HepG2 (cell line): ENCODE results near the gene BTBD3. TPM values are rescaled to one million over a fixed set of nuclear protein-coding genes. Genes with fewer than 3 reads are reported as not detected.

Experiments
- EHMT2 ChIP-seq: fragments of 200-600 bp; sonication (generic); IDR thresholded peaks from 2 replicates; pipeline ENCODE4 v1.7.0; 2017; ENCODE audit warnings: antibody characterized with exemption, low read depth, low read length, borderline replicate concordance
- ELF3 ChIP-seq: IDR thresholded peaks from 2 replicates; pipeline ENCODE4 v1.6.1; 2016; ENCODE audit warnings: missing genetic modification reagents, missing compliant biosample characterization
- FOSL1 ChIP-seq: sonication (generic); formaldehyde crosslinking; IDR thresholded peaks from 2 replicates; pipeline ENCODE4 v1.9.0; 2021; ENCODE audit warnings: missing genetic modification reagents, borderline replicate concordance
- KMT2B ChIP-seq: IDR thresholded peaks from 2 replicates; pipeline ENCODE4 v1.6.1; 2016; ENCODE audit warnings: missing genetic modification reagents, missing compliant biosample characterization
- MAFG ChIP-seq: sonication (generic); formaldehyde crosslinking; IDR thresholded peaks from 2 replicates; pipeline ENCODE4 v1.5.1; 2020; ENCODE audit warnings: mild to moderate bottlenecking, missing genetic modification reagents
- NKX3-1 ChIP-seq: sonication (generic); formaldehyde crosslinking; IDR thresholded peaks from 2 replicates; pipeline ENCODE4 v1.5.0; 2020; ENCODE audit warnings: missing genetic modification reagents
- SOX5 ChIP-seq: IDR thresholded peaks from 2 replicates; pipeline ENCODE4 v1.6.1; 2016; ENCODE audit warnings: borderline replicate concordance
- SP2 ChIP-seq: sonication (generic); formaldehyde crosslinking; IDR thresholded peaks from 2 replicates; pipeline ENCODE4 v1.5.1; 2020; ENCODE audit warnings: mild to moderate bottlenecking, missing genetic modification reagents
- SRY ChIP-seq: sonication (generic); formaldehyde crosslinking; IDR thresholded peaks from 2 replicates; pipeline ENCODE4 v1.8.0; 2022; ENCODE audit warnings: mild to moderate bottlenecking, missing genetic modification reagents
- TBL1XR1 ChIP-seq: fragments of 150-350 bp; IDR thresholded peaks from 2 replicates; pipeline ENCODE4 v1.6.1; 2014; ENCODE audit warnings: borderline replicate concordance, low read length; ENCODE audit not compliant: partially characterized antibody
- ZNF101 ChIP-seq: sonication (generic); formaldehyde crosslinking; IDR thresholded peaks from 2 replicates; pipeline ENCODE4 v1.4.0; 2020; ENCODE audit warnings: mild to moderate bottlenecking, low read depth, missing genetic modification reagents, borderline replicate concordance
- ZNF441 ChIP-seq: sonication (generic); formaldehyde crosslinking; IDR thresholded peaks from 2 replicates; pipeline ENCODE4 v1.7.0; 2021; ENCODE audit warnings: missing genetic modification reagents, borderline replicate concordance
- ZNF589 ChIP-seq: sonication (generic); formaldehyde crosslinking; conservative IDR thresholded peaks from 2 replicates; pipeline ENCODE4 v1.8.0; 2022; ENCODE audit warnings: mild to moderate bottlenecking, moderate library complexity, missing genetic modification reagents
- polyA plus RNA-seq, 8 experiments: library from polyadenylated mRNA; depleted of rRNA in 3 of 8; stranded (reverse) in 7 of 8; unstranded in 1 of 8; fragments of >200 nt; fragmentation: Illumina TruSeq in 4 of 8; extraction: Trizol in 4 of 8; gene quantifications; 2 replicates each; pipeline versions ENCODE4 v1.2.1 to v1.2.3, GENCODE V29; 2011 to 2016; ENCODE audit warnings: low read depth in 4 of 8, missing spikeins in 1 of 8, mixed read lengths in 1 of 8; ENCODE audit not compliant: insufficient read depth in 1 of 8
- total RNA-seq, 5 experiments: library from RNA; depleted of rRNA; stranded (reverse); fragments of >200 nt; fragmentation: Illumina TruSeq; extraction: Trizol; gene quantifications; 2 replicates each; pipeline ENCODE4 v1.2.3, GENCODE V29; 2016; ENCODE audit warnings: low read depth in 1 of 5
- TF ChIP-seq, protein P1 (sequence below): IDR thresholded peaks from 2 replicates; pipeline ENCODE4 v1.6.1; 2012; ENCODE audit warnings: low read length, improper control_type of control experiment
- TF ChIP-seq, protein P2 (sequence below): IDR thresholded peaks from 2 replicates; pipeline ENCODE4 v1.6.1; 2016; ENCODE audit warnings: missing compliant biosample characterization, missing genetic modification reagents, borderline replicate concordance
- TF ChIP-seq, protein P3 (sequence below): sonication (generic); formaldehyde crosslinking; IDR thresholded peaks from 2 replicates; pipeline ENCODE4 v1.4.0; 2020; ENCODE audit warnings: missing genetic modification reagents
- TF ChIP-seq, protein P4 (sequence below): sonication (generic); formaldehyde crosslinking; IDR thresholded peaks from 2 replicates; pipeline ENCODE4 v1.4.0; 2020; ENCODE audit warnings: missing genetic modification reagents
- TF ChIP-seq, protein P5 (sequence below): IDR thresholded peaks from 2 replicates; pipeline ENCODE4 v1.6.1; 2016; ENCODE audit warnings: missing genetic modification reagents, missing compliant biosample characterization

Gene BTBD3
- total and polyA plus RNA-seq, 2 of the 13 experiments (the other 11 are each of a cell fraction or from before 2014, with no cell fraction given), result 32.2 to 41.8 TPM

DNA sequence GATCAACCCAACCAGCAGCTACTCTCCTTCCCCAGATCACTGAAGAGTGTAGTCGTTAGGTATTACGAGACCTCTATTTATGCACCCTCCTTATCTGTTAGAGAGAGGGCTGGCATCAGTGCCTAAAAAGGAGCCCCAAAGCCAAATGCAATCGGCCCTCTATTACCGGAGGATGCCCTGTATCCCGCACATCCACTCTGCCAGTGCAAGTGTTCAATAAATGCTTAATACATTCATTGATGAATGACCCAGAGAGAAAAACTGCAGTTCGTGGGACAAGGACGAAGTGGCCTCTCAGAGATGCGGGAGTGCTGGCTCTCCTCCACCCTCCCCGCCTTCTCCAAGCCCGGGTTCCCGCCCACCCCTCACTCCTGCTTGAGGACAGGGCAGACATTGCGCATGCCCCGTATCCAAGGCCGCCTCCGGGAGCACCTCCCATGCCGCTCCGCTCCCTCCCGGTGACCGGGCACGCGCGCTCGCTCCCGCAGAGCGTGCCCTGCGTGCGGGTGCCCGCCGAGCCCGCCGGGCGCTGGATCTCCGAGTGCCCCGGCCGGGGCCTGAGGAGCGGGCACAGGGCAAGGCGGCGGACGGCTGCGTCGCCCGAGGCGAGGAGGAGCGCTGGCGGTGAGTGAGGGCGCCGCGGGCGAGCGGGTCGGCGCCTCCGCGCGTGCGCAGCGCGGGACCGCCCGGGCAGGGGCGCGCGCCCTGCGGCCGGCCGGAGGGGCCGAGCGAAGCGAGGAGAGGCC is 27.2 kb upstream of the BTBD3 start (continued):
- TF ChIP-seq, protein P1, sequence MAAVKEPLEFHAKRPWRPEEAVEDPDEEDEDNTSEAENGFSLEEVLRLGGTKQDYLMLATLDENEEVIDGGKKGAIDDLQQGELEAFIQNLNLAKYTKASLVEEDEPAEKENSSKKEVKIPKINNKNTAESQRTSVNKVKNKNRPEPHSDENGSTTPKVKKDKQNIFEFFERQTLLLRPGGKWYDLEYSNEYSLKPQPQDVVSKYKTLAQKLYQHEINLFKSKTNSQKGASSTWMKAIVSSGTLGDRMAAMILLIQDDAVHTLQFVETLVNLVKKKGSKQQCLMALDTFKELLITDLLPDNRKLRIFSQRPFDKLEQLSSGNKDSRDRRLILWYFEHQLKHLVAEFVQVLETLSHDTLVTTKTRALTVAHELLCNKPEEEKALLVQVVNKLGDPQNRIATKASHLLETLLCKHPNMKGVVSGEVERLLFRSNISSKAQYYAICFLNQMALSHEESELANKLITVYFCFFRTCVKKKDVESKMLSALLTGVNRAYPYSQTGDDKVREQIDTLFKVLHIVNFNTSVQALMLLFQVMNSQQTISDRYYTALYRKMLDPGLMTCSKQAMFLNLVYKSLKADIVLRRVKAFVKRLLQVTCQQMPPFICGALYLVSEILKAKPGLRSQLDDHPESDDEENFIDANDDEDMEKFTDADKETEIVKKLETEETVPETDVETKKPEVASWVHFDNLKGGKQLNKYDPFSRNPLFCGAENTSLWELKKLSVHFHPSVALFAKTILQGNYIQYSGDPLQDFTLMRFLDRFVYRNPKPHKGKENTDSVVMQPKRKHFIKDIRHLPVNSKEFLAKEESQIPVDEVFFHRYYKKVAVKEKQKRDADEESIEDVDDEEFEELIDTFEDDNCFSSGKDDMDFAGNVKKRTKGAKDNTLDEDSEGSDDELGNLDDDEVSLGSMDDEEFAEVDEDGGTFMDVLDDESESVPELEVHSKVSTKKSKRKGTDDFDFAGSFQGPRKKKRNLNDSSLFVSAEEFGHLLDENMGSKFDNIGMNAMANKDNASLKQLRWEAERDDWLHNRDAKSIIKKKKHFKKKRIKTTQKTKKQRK, result no peak
- TF ChIP-seq FOSL1 (CRISPR knock-in tag), result no peak
- TF ChIP-seq ZNF441 (CRISPR knock-in tag), result peak; percentile 84
- TF ChIP-seq SP2 (CRISPR knock-in tag), result no peak
- TF ChIP-seq NKX3-1, result 0 out of 2 replicates have a peak, but pooled peaks have one; percentile 50
- TF ChIP-seq, protein P2, sequence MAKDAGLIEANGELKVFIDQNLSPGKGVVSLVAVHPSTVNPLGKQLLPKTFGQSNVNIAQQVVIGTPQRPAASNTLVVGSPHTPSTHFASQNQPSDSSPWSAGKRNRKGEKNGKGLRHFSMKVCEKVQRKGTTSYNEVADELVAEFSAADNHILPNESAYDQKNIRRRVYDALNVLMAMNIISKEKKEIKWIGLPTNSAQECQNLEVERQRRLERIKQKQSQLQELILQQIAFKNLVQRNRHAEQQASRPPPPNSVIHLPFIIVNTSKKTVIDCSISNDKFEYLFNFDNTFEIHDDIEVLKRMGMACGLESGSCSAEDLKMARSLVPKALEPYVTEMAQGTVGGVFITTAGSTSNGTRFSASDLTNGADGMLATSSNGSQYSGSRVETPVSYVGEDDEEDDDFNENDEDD (CRISPR knock-in tag), result peak; percentile 74; the same call in 1 of the 2 replicates
- no peak for TF ChIP-seq ZNF101
- TF ChIP-seq KMT2B, result 0 out of 2 replicates have a peak, but pooled peaks have one; percentile 12
- no peak for TF ChIP-seq EHMT2
- TF ChIP-seq ZNF589, result peak; percentile 76; the same call in 1 of the 2 replicates
- TF ChIP-seq TBL1XR1, result peak; percentile 22
- TF ChIP-seq SOX5 (CRISPR knock-in tag), result peak; percentile 24; the same call in 1 of the 2 replicates
- 0 out of 2 replicates have a peak, but pooled peaks have one; percentile 67 for TF ChIP-seq SRY
- TF ChIP-seq MAFG (CRISPR knock-in tag), result no peak
- TF ChIP-seq ELF3 (CRISPR knock-in tag), result peak; percentile 39
- TF ChIP-seq, protein P3, sequence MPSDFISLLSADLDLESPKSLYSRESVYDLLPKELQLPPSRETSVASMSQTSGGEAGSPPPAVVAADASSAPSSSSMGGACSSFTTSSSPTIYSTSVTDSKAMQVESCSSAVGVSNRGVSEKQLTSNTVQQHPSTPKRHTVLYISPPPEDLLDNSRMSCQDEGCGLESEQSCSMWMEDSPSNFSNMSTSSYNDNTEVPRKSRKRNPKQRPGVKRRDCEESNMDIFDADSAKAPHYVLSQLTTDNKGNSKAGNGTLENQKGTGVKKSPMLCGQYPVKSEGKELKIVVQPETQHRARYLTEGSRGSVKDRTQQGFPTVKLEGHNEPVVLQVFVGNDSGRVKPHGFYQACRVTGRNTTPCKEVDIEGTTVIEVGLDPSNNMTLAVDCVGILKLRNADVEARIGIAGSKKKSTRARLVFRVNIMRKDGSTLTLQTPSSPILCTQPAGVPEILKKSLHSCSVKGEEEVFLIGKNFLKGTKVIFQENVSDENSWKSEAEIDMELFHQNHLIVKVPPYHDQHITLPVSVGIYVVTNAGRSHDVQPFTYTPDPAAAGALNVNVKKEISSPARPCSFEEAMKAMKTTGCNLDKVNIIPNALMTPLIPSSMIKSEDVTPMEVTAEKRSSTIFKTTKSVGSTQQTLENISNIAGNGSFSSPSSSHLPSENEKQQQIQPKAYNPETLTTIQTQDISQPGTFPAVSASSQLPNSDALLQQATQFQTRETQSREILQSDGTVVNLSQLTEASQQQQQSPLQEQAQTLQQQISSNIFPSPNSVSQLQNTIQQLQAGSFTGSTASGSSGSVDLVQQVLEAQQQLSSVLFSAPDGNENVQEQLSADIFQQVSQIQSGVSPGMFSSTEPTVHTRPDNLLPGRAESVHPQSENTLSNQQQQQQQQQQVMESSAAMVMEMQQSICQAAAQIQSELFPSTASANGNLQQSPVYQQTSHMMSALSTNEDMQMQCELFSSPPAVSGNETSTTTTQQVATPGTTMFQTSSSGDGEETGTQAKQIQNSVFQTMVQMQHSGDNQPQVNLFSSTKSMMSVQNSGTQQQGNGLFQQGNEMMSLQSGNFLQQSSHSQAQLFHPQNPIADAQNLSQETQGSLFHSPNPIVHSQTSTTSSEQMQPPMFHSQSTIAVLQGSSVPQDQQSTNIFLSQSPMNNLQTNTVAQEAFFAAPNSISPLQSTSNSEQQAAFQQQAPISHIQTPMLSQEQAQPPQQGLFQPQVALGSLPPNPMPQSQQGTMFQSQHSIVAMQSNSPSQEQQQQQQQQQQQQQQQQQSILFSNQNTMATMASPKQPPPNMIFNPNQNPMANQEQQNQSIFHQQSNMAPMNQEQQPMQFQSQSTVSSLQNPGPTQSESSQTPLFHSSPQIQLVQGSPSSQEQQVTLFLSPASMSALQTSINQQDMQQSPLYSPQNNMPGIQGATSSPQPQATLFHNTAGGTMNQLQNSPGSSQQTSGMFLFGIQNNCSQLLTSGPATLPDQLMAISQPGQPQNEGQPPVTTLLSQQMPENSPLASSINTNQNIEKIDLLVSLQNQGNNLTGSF (CRISPR knock-in tag), result no peak
- TF ChIP-seq, protein P4, sequence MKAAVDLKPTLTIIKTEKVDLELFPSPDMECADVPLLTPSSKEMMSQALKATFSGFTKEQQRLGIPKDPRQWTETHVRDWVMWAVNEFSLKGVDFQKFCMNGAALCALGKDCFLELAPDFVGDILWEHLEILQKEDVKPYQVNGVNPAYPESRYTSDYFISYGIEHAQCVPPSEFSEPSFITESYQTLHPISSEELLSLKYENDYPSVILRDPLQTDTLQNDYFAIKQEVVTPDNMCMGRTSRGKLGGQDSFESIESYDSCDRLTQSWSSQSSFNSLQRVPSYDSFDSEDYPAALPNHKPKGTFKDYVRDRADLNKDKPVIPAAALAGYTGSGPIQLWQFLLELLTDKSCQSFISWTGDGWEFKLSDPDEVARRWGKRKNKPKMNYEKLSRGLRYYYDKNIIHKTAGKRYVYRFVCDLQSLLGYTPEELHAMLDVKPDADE (CRISPR knock-in tag), result no peak
- TF ChIP-seq, protein P5, sequence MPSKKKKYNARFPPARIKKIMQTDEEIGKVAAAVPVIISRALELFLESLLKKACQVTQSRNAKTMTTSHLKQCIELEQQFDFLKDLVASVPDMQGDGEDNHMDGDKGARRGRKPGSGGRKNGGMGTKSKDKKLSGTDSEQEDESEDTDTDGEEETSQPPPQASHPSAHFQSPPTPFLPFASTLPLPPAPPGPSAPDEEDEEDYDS (CRISPR knock-in tag), result no peak; the same call in 1 of the 2 replicates
